Panc1 (cell line): ENCODE results near the gene CEACAM3. TPM values are rescaled to one million over a fixed set of nuclear protein-coding genes. Genes with fewer than 3 reads are reported as not detected.

Experiments
- ATAC-seq: fragments of 200-7000 bp; cut with Tn5 transposase; 2 replicates; pipeline ENCODE4 v1.9.1; 2020; ENCODE audit warnings: mild to moderate bottlenecking, moderate library complexity
- BruUV-seq: library from RNA; stranded (reverse); fragments of 400-500 nt; replicated peaks from 2 replicates; lab custom pipeline; 2021; lab: Mats Ljungman, UMichigan
- CTCF ChIA-PET: fragments of 300-600 bp; sonication (Branson Sonifier 250); formaldehyde crosslinking; loops from one replicate; lab custom pipeline; 2022; ENCODE audit warnings: antibody characterized with exemption; lab: Charles Lee
- POLR2A ChIA-PET: fragments of 300-600 bp; sonication (Branson Sonifier 250); formaldehyde crosslinking; loops from one replicate; lab custom pipeline; 2022; ENCODE audit warnings: antibody characterized with exemption; lab: Charles Lee
- DNase-seq: peaks from one replicate; pipeline ENCODE4 v3.0.0-alpha.2; 2010; ENCODE audit warnings: low read depth, low spot score
- H3K27ac ChIP-seq: 2 replicates; pipeline ENCODE4 v1.5.1; 2011; ENCODE audit warnings: mild to moderate bottlenecking, low read length, inconsistent platforms
- H3K27me3 ChIP-seq: fragments of 200-500 bp; sonication (Bioruptor generic); 2 replicates; pipeline ENCODE4 v1.6.0; 2014; ENCODE audit warnings: low read length, inconsistent platforms; ENCODE audit not compliant: control insufficient read depth, insufficient read depth
- H3K36me3 ChIP-seq: fragments of 200-500 bp; sonication (Bioruptor generic); 2 replicates; pipeline ENCODE4 v1.5.1; 2014; ENCODE audit warnings: inconsistent platforms, mild to moderate bottlenecking, low read length, moderate library complexity; ENCODE audit not compliant: control insufficient read depth, insufficient read depth
- H3K4me1 ChIP-seq: 2 replicates; pipeline ENCODE4 v1.5.1; 2011; ENCODE audit warnings: inconsistent platforms, mild to moderate bottlenecking, low read length, moderate library complexity; ENCODE audit not compliant: control insufficient read depth, insufficient read depth
- H3K4me3 ChIP-seq, 2 experiments: 2 replicates each; pipeline ENCODE4 v1.5.1; 2011 to 2012; ENCODE audit warnings: low read depth in 2 of 2, low read length in 2 of 2, mild to moderate bottlenecking in 2 of 2, inconsistent platforms in 1 of 2, moderate library complexity in 1 of 2
- H3K9me3 ChIP-seq: fragments of 200-500 bp; sonication (Bioruptor generic); 2 replicates; pipeline ENCODE4 v1.5.1; 2014; ENCODE audit warnings: low read depth, mild to moderate bottlenecking, inconsistent platforms, low read length, moderate library complexity; ENCODE audit not compliant: control insufficient read depth, insufficient read depth
- CTCF ChIP-seq: fragments of 450-650 bp; IDR thresholded peaks from 2 replicates; pipeline ENCODE4 v1.5.1; 2017; ENCODE audit warnings: mild to moderate bottlenecking
- POLR2AphosphoS5 ChIP-seq: IDR thresholded peaks from 2 replicates; pipeline ENCODE4 v1.6.1; 2012; ENCODE audit warnings: mild to moderate bottlenecking, low read depth, low read length, moderate library complexity
- SIN3A ChIP-seq: IDR thresholded peaks from 2 replicates; pipeline ENCODE4 v1.6.1; 2012; ENCODE audit warnings: low read depth, mild to moderate bottlenecking, low read length, moderate library complexity, borderline replicate concordance; ENCODE audit not compliant: insufficient read depth
- TCF7L2 ChIP-seq: IDR thresholded peaks from 2 replicates; pipeline ENCODE4 v1.6.1; 2011; ENCODE audit warnings: mild to moderate bottlenecking, low read depth, low read length, inconsistent platforms
- in situ Hi-C: cut with HindIII; loops from 2 replicates; pipeline ENCODE4 v1.10.0; 2016; ENCODE audit warnings: low sequenced_read_pairs, low pct_unique_long_range_greater_than_20kb
- intact Hi-C: fragments of 100-400 bp; cut with micrococcal nuclease; formaldehyde crosslinking; loops from one replicate; pipeline ENCODE4 v1.10.0; 2022; ENCODE audit not compliant: unreplicated experiment
- total RNA-seq: library from RNA; stranded (reverse); gene quantifications from one replicate; pipeline ENCODE4 v1.2.1, GENCODE V29; 2021; ENCODE audit not compliant: unreplicated experiment
- TF ChIP-seq, protein P1 (sequence below), 2 experiments: IDR thresholded peaks; 2 replicates each; pipeline ENCODE4 v1.6.1; 2011 to 2012; ENCODE audit warnings: low read depth in 2 of 2, control low read depth in 1 of 2, low read length in 1 of 2, mild to moderate bottlenecking in 1 of 2, moderate library complexity in 1 of 2; ENCODE audit not compliant: insufficient read depth in 1 of 2

The CEACAM3 gene
- total RNA-seq, 1 experiment from 2014 or later, result not detected

DNA sequence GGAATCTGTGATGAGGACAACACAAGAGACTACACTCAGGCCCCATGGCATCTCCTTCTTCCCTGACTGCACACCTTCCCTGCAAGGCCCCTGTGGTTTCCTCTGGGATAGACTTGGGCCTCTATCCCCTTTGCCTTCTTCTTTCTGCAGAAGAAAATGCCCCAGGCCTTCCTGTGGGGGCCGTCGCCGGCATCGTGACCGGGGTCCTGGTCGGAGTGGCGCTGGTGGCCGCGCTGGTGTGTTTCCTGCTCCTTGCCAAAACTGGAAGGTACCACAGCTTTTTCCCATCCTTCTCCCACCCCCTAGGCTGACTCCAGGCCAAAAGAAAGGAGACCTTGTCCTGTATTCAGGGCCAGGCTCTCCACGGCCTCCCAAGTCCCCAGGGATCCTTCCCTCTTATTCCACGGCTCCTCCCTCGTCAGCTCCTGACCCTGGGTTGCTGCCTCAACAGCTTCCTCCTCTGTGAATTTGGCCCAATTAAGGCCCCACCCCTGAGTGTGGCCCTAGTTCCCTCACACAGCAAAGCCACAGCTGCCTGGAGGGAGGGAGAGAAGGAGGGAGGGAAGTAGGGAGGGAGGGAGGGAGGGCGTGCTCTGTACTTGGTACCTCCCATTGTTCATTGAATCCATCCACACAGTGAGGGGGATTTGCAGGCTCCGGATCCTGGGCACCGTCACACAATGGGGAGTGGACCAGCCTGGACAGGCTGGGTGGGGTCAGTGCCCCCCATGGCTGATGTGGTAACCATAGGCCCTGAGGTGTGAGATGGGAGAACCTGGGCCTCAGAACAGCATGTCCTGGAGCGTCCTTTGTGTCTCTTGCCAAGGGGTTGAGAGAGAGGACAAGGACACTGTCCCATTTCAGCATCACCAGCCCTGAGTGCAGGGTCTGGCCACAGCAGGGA is 12.5 kb downstream of the CEACAM3 start:
- Histone ChIP-seq H3K4me3 (no peak overlapping the region), H3K4me1 (no peaks in the 10 kb centered on the region), H3K9me3 (no peaks in the 10 kb centered on the region), H3K27me3 (no peaks in the 10 kb centered on the region), H3K36me3 (no peaks in the 10 kb centered on the region), H3K27ac (no peak overlapping the region)
- POLR2A ChIA-PET, result no interaction called here
- DNase-seq, result no peak
- in situ Hi-C loops, result no loop called here
- ATAC-seq, result no peak
- TF ChIP-seq SIN3A (no peak), TCF7L2 (no peak), CTCF (no peak)
- intact Hi-C loops, result no loop called here
- BruUV-seq, result no TSS peak
- CTCF ChIA-PET, result no interaction called here

GRCh38 chr19:41810301-41810700 is 13.9 kb downstream of the CEACAM3 start:
- intact Hi-C loops, result no loop called here
- DNase-seq (no peak), ATAC-seq (no peak)
- Histone ChIP-seq H3K4me3 (no peak overlapping the region), H3K4me1 (no peaks in the 10 kb centered on the region), H3K27ac (no peak overlapping the region), H3K27me3 (no peaks in the 10 kb centered on the region), H3K9me3 (no peaks in the 10 kb centered on the region), H3K36me3 (no peaks in the 10 kb centered on the region)
- ChIA-PET CTCF (no interaction called here), POLR2A (no interaction called here)
- in situ Hi-C loops, result no loop called here
- TF ChIP-seq POLR2AphosphoS5, result no peak
- TF ChIP-seq SIN3A, result no peak
- TF ChIP-seq, protein P1, sequence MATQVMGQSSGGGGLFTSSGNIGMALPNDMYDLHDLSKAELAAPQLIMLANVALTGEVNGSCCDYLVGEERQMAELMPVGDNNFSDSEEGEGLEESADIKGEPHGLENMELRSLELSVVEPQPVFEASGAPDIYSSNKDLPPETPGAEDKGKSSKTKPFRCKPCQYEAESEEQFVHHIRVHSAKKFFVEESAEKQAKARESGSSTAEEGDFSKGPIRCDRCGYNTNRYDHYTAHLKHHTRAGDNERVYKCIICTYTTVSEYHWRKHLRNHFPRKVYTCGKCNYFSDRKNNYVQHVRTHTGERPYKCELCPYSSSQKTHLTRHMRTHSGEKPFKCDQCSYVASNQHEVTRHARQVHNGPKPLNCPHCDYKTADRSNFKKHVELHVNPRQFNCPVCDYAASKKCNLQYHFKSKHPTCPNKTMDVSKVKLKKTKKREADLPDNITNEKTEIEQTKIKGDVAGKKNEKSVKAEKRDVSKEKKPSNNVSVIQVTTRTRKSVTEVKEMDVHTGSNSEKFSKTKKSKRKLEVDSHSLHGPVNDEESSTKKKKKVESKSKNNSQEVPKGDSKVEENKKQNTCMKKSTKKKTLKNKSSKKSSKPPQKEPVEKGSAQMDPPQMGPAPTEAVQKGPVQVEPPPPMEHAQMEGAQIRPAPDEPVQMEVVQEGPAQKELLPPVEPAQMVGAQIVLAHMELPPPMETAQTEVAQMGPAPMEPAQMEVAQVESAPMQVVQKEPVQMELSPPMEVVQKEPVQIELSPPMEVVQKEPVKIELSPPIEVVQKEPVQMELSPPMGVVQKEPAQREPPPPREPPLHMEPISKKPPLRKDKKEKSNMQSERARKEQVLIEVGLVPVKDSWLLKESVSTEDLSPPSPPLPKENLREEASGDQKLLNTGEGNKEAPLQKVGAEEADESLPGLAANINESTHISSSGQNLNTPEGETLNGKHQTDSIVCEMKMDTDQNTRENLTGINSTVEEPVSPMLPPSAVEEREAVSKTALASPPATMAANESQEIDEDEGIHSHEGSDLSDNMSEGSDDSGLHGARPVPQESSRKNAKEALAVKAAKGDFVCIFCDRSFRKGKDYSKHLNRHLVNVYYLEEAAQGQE (IDR thresholded peaks at IDR 0.05; ENCODE audit: insufficient read depth in 1 of 2, low read depth in 2 of 2, low read length in 1 of 2), result no peak
- TF ChIP-seq TCF7L2, result no peak
- TF ChIP-seq CTCF, result no peak
- no TSS peak for BruUV-seq
